ENCODE results near the gene NUP214.

GRCh38 chr9:131091352-131091992 is 33.9 kb upstream of the NUP214 start:
- TF ChIP-seq CTCF (IDR thresholded peaks at IDR 0.05) (no peak), EP300 (IDR thresholded peaks at IDR 0.05) (no peak), POLR2AphosphoS5 (IDR thresholded peaks at IDR 0.05) (no peak), POLR2A (IDR thresholded peaks at IDR 0.05) (no peak)

All from gastroesophageal sphincter (tissue), 3 donors.